H1 (cell line): Measurements from ENCODE around the gene PIEZO1. TPM values are rescaled to one million over a fixed set of nuclear protein-coding genes. Genes with fewer than 3 reads are reported as not detected.

Experiments used
- GTF2F1 ChIP-seq: IDR thresholded peaks from 2 replicates; pipeline ENCODE4 v1.6.1; 2012; ENCODE audit warnings: low read depth, low read length, improper control_type of control experiment, borderline replicate concordance
- HDAC6 ChIP-seq: IDR thresholded peaks from one replicate; pipeline ENCODE4 v1.7.1; 2012; ENCODE audit warnings: low read depth, mild to moderate bottlenecking, inconsistent platforms, low read length, moderate library complexity
- JUN ChIP-seq: IDR thresholded peaks from 2 replicates; pipeline ENCODE4 v1.6.1; 2011; ENCODE audit warnings: low read depth, mild to moderate bottlenecking, improper control_type of control experiment, low read length
- RNF2 ChIP-seq: fragments of 200-900, 300-1000 bp; sonication (generic); IDR thresholded peaks from 2 replicates; pipeline ENCODE4 v1.7.1; 2016; ENCODE audit warnings: borderline replicate concordance, low read depth, mild to moderate bottlenecking, antibody characterized with exemption, low read length; ENCODE audit not compliant: poor library complexity, severe bottlenecking; ENCODE audit errors: missing control alignments
- SIN3A ChIP-seq, 2 experiments: IDR thresholded peaks in 1 of 2; conservative IDR thresholded peaks in 1 of 2; 2 replicates each; pipeline ENCODE4 v1.6.1; 2011 to 2012; ENCODE audit warnings: low read length in 2 of 2, improper control_type of control experiment in 1 of 2, low read depth in 1 of 2, mild to moderate bottlenecking in 1 of 2
- SP2 ChIP-seq: IDR thresholded peaks from 2 replicates; pipeline ENCODE4 v1.6.1; 2012; ENCODE audit warnings: mild to moderate bottlenecking, low read length, inconsistent platforms
- TBP ChIP-seq: IDR thresholded peaks from 2 replicates; pipeline ENCODE4 v1.6.1; 2011; ENCODE audit warnings: low read depth, low read length, improper control_type of control experiment
- ZNF274 ChIP-seq: IDR thresholded peaks from 2 replicates; pipeline ENCODE4 v1.7.0; 2012; ENCODE audit warnings: low read length, borderline replicate concordance; ENCODE audit errors: extremely low read depth
- polyA plus RNA-seq, 7 experiments: library from polyadenylated mRNA; depleted of rRNA in 3 of 7; stranded (reverse) in 5 of 7; unstranded in 2 of 7; fragments of >200 nt in 5 of 7; fragments of 200-250 nt in 2 of 7; gene quantifications; 1 replicate in 5 of 7; 2 replicates in 1 of 7; 4 replicates in 1 of 7; pipeline versions ENCODE4 v1.2.1 to v1.2.3, GENCODE V29; 2011 to 2013; ENCODE audit warnings: missing spikeins in 2 of 7, mixed read lengths in 2 of 7
- total RNA-seq: library from RNA; stranded (reverse); fragmentation: NEBNext Ultra II Directional; extraction: Animal tissue kit (Norgen Biotek cat#: 25700); gene quantifications from 2 replicates; pipeline ENCODE4 v1.2.1, GENCODE V29; 2021
- TF ChIP-seq, protein P1 (sequence below): fragments of 300-600 bp; sonication (generic); IDR thresholded peaks from 2 replicates; pipeline ENCODE4 v1.7.1; 2012; ENCODE audit warnings: low read length, moderate library complexity, mild to moderate bottlenecking, inconsistent platforms; ENCODE audit not compliant: insufficient replicate concordance
- TF ChIP-seq, protein P2 (sequence below): IDR thresholded peaks from 2 replicates; pipeline ENCODE4 v1.6.1; 2012; ENCODE audit warnings: inconsistent platforms

The PIEZO1 gene
- total and polyA plus RNA-seq, 2 of the 8 experiments (the other 6 are each of a cell fraction or from before 2014, with no cell fraction given), result 42.3 to 67.5 TPM

DNA sequence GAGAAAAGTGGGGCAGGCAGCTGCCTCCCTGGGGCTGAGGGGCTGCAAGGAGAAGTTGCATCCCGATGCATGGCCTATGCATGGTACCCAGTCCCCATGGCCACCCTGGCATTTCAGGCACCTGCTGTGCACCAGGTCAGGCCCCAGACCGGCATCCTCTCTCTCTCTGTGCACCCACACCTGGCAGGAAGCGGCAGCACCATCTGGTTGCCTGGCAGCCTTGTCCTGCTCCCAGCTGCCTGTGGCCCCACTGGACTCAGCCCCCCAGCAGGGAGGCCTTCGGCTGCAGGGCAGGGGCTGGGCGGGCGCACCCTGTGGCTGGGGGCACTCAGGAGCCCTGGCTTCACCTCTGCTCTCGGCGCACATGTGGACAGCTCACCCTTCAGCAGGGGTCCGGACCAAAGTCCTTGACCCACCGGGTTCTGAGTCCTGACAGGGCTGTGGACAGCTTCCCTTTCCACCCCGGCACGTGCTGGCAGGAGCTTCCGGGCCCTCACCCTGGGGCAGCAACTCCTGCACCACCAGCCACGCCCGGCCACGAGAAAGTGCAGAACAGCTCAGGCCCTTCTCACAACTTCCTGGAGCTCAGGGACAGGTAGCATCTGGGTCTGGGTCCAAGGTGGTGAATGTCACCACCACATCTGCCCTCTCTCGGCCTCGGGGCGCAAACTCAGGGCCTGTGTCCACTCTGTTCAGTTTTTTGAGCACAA is 42.0 kb downstream of the PIEZO1 start (continued):
- TF ChIP-seq, protein P1, sequence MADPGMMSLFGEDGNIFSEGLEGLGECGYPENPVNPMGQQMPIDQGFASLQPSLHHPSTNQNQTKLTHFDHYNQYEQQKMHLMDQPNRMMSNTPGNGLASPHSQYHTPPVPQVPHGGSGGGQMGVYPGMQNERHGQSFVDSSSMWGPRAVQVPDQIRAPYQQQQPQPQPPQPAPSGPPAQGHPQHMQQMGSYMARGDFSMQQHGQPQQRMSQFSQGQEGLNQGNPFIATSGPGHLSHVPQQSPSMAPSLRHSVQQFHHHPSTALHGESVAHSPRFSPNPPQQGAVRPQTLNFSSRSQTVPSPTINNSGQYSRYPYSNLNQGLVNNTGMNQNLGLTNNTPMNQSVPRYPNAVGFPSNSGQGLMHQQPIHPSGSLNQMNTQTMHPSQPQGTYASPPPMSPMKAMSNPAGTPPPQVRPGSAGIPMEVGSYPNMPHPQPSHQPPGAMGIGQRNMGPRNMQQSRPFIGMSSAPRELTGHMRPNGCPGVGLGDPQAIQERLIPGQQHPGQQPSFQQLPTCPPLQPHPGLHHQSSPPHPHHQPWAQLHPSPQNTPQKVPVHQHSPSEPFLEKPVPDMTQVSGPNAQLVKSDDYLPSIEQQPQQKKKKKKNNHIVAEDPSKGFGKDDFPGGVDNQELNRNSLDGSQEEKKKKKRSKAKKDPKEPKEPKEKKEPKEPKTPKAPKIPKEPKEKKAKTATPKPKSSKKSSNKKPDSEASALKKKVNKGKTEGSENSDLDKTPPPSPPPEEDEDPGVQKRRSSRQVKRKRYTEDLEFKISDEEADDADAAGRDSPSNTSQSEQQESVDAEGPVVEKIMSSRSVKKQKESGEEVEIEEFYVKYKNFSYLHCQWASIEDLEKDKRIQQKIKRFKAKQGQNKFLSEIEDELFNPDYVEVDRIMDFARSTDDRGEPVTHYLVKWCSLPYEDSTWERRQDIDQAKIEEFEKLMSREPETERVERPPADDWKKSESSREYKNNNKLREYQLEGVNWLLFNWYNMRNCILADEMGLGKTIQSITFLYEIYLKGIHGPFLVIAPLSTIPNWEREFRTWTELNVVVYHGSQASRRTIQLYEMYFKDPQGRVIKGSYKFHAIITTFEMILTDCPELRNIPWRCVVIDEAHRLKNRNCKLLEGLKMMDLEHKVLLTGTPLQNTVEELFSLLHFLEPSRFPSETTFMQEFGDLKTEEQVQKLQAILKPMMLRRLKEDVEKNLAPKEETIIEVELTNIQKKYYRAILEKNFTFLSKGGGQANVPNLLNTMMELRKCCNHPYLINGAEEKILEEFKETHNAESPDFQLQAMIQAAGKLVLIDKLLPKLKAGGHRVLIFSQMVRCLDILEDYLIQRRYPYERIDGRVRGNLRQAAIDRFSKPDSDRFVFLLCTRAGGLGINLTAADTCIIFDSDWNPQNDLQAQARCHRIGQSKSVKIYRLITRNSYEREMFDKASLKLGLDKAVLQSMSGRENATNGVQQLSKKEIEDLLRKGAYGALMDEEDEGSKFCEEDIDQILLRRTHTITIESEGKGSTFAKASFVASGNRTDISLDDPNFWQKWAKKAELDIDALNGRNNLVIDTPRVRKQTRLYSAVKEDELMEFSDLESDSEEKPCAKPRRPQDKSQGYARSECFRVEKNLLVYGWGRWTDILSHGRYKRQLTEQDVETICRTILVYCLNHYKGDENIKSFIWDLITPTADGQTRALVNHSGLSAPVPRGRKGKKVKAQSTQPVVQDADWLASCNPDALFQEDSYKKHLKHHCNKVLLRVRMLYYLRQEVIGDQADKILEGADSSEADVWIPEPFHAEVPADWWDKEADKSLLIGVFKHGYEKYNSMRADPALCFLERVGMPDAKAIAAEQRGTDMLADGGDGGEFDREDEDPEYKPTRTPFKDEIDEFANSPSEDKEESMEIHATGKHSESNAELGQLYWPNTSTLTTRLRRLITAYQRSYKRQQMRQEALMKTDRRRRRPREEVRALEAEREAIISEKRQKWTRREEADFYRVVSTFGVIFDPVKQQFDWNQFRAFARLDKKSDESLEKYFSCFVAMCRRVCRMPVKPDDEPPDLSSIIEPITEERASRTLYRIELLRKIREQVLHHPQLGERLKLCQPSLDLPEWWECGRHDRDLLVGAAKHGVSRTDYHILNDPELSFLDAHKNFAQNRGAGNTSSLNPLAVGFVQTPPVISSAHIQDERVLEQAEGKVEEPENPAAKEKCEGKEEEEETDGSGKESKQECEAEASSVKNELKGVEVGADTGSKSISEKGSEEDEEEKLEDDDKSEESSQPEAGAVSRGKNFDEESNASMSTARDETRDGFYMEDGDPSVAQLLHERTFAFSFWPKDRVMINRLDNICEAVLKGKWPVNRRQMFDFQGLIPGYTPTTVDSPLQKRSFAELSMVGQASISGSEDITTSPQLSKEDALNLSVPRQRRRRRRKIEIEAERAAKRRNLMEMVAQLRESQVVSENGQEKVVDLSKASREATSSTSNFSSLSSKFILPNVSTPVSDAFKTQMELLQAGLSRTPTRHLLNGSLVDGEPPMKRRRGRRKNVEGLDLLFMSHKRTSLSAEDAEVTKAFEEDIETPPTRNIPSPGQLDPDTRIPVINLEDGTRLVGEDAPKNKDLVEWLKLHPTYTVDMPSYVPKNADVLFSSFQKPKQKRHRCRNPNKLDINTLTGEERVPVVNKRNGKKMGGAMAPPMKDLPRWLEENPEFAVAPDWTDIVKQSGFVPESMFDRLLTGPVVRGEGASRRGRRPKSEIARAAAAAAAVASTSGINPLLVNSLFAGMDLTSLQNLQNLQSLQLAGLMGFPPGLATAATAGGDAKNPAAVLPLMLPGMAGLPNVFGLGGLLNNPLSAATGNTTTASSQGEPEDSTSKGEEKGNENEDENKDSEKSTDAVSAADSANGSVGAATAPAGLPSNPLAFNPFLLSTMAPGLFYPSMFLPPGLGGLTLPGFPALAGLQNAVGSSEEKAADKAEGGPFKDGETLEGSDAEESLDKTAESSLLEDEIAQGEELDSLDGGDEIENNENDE, result no peak
- TF ChIP-seq RNF2, result no peak
- TF ChIP-seq TBP, result no peak
- no peak for TF ChIP-seq SIN3A (conservative IDR thresholded peaks at IDR 0.05 in 1 of 2, IDR thresholded peaks at IDR 0.05 in 1 of 2; ENCODE audit: low read depth in 1 of 2, low read length in 2 of 2)
- TF ChIP-seq ZNF274, result no peak
- no peak for TF ChIP-seq GTF2F1
- no peak for TF ChIP-seq JUN
- TF ChIP-seq, protein P2, sequence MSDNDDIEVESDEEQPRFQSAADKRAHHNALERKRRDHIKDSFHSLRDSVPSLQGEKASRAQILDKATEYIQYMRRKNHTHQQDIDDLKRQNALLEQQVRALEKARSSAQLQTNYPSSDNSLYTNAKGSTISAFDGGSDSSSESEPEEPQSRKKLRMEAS, result no peak
- no peak for TF ChIP-seq HDAC6
- no peak for TF ChIP-seq SP2
